Liver (tissue), 9 donors: Measurements from ENCODE around the gene DIAPH2. TPM values are rescaled to one million over a fixed set of nuclear protein-coding genes. Genes with fewer than 3 reads are reported as not detected.

ENCODE experiments used
- DNase-seq: peaks from one replicate; pipeline ENCODE4 v3.0.0-alpha.2; 2017; ENCODE audit warnings: low spot score
- H3K27ac ChIP-seq, 2 donors: one replicate each; pipeline ENCODE4 v1.7.0; 2013; ENCODE audit warnings: inconsistent platforms in 2 of 2, low read length in 2 of 2, control low read depth in 1 of 2, low read depth in 1 of 2, mild to moderate bottlenecking in 1 of 2
- H3K27me3 ChIP-seq, 4 donors: one replicate each; pipeline versions ENCODE4 v1.6.1 to v1.7.0; 2013; ENCODE audit warnings: low read length in 3 of 4, inconsistent platforms in 1 of 4, mild to moderate bottlenecking in 1 of 4, moderate library complexity in 1 of 4; ENCODE audit not compliant: control insufficient read depth in 4 of 4, insufficient read depth in 4 of 4
- H3K36me3 ChIP-seq, 4 donors: one replicate each; pipeline versions ENCODE4 v1.6.1 to v1.7.0; 2013; ENCODE audit warnings: low read length in 3 of 4, mild to moderate bottlenecking in 3 of 4, low read depth in 1 of 4, moderate library complexity in 1 of 4; ENCODE audit not compliant: control insufficient read depth in 4 of 4, insufficient read depth in 3 of 4
- H3K4me1 ChIP-seq, 4 donors: one replicate each; pipeline versions ENCODE4 v1.6.1 to v1.7.0; 2013; ENCODE audit warnings: low read length in 3 of 4, mild to moderate bottlenecking in 3 of 4, moderate library complexity in 1 of 4; ENCODE audit not compliant: control insufficient read depth in 4 of 4, insufficient read depth in 4 of 4
- H3K4me3 ChIP-seq, 3 donors: one replicate each; pipeline versions ENCODE4 v1.6.1 to v1.7.0; 2013; ENCODE audit warnings: low read length in 3 of 3, control low read depth in 1 of 3, low read depth in 1 of 3, mild to moderate bottlenecking in 1 of 3
- H3K9ac ChIP-seq, 2 donors: one replicate each; pipeline ENCODE4 v1.7.0; 2013; ENCODE audit warnings: low read length in 2 of 2, mild to moderate bottlenecking in 2 of 2, moderate library complexity in 2 of 2, control low read depth in 1 of 2, low read depth in 1 of 2
- H3K9me3 ChIP-seq, 4 donors: one replicate each; pipeline versions ENCODE4 v1.6.1 to v1.7.0; 2013; ENCODE audit warnings: low read length in 3 of 4; ENCODE audit not compliant: control insufficient read depth in 4 of 4
- ATF3 ChIP-seq: IDR thresholded peaks from 2 replicates; pipeline ENCODE4 v1.6.1; 2016; ENCODE audit warnings: antibody characterized with exemption
- CTCF ChIP-seq: fragments of 150-350 bp; IDR thresholded peaks from 2 replicates; pipeline ENCODE4 v1.5.1; 2017; ENCODE audit warnings: improper control_type of control experiment, low read depth, low read length; ENCODE audit not compliant: missing input control
- EGR1 ChIP-seq, 2 donors: IDR thresholded peaks; 2 replicates each; pipeline ENCODE4 v1.6.1; 2016 to 2018; ENCODE audit warnings: antibody characterized with exemption in 2 of 2, low read depth in 2 of 2
- FOXA1 ChIP-seq: IDR thresholded peaks from 2 replicates; pipeline ENCODE4 v1.6.1; 2016; ENCODE audit warnings: antibody characterized with exemption
- FOXA2 ChIP-seq: IDR thresholded peaks from 2 replicates; pipeline ENCODE4 v1.6.1; 2016; ENCODE audit warnings: antibody characterized with exemption
- GABPA ChIP-seq, 2 donors: IDR thresholded peaks in 1 of 2; conservative IDR thresholded peaks in 1 of 2; 2 replicates each; pipeline ENCODE4 v1.6.1; 2016; ENCODE audit warnings: antibody characterized with exemption in 2 of 2, mild to moderate bottlenecking in 1 of 2, moderate library complexity in 1 of 2
- HNF4A ChIP-seq, 2 donors: conservative IDR thresholded peaks; 2 replicates each; pipeline ENCODE4 v1.6.1; 2016; ENCODE audit warnings: antibody characterized with exemption in 2 of 2, mild to moderate bottlenecking in 2 of 2
- HNF4G ChIP-seq: IDR thresholded peaks from 2 replicates; pipeline ENCODE4 v1.6.1; 2016; ENCODE audit warnings: antibody characterized with exemption
- JUND ChIP-seq, 2 donors: IDR thresholded peaks; 2 replicates each; pipeline ENCODE4 v1.6.1; 2016; ENCODE audit warnings: antibody characterized with exemption in 2 of 2
- MAX ChIP-seq: IDR thresholded peaks from 2 replicates; pipeline ENCODE4 v1.6.1; 2016; ENCODE audit warnings: antibody characterized with exemption
- NR2F2 ChIP-seq: IDR thresholded peaks from 2 replicates; pipeline ENCODE4 v1.6.1; 2016; ENCODE audit warnings: antibody characterized with exemption
- RAD21 ChIP-seq, 2 donors: IDR thresholded peaks; 2 replicates each; pipeline ENCODE4 v1.6.1; 2016; ENCODE audit warnings: antibody characterized with exemption in 2 of 2, mild to moderate bottlenecking in 2 of 2
- REST ChIP-seq: IDR thresholded peaks from 2 replicates; pipeline ENCODE4 v1.6.1; 2016; ENCODE audit warnings: antibody characterized with exemption, mild to moderate bottlenecking
- RXRA ChIP-seq, 2 donors: IDR thresholded peaks; 2 replicates each; pipeline ENCODE4 v1.6.1; 2017 to 2018; ENCODE audit warnings: antibody characterized with exemption in 2 of 2, mild to moderate bottlenecking in 1 of 2
- SP1 ChIP-seq: IDR thresholded peaks from 2 replicates; pipeline ENCODE4 v1.6.1; 2018; ENCODE audit warnings: antibody characterized with exemption, mild to moderate bottlenecking
- TAF1 ChIP-seq: conservative IDR thresholded peaks from 2 replicates; pipeline ENCODE4 v1.6.1; 2016; ENCODE audit warnings: antibody characterized with exemption, mild to moderate bottlenecking
- YY1 ChIP-seq: IDR thresholded peaks from 2 replicates; pipeline ENCODE4 v1.6.1; 2016; ENCODE audit warnings: antibody characterized with exemption, mild to moderate bottlenecking
- ZBTB33 ChIP-seq: IDR thresholded peaks from 2 replicates; pipeline ENCODE4 v1.6.1; 2016; ENCODE audit warnings: antibody characterized with exemption
- WGBS: extraction: QIAGEN DNeasy Blood & Tissue Kit; methylation state at CpG from one replicate; pipeline ENCODE4 v1.1.7; 2013; 5-methylcytosine and 5-hydroxymethylcytosine counted together
- polyA plus RNA-seq, 2 donors: library from polyadenylated mRNA; stranded (reverse) in 1 of 2; unstranded in 1 of 2; fragments of 200-250 nt in 1 of 2; fragments of >200 nt in 1 of 2; fragmentation: Nextera tagmentation in 1 of 2; extraction: Ambion mirVana in 1 of 2; gene quantifications; one replicate each; pipeline versions ENCODE4 v1.2.1 to v1.2.3, GENCODE V29; 2013 to 2015
- total RNA-seq, 2 donors: library from RNA; depleted of rRNA; stranded (reverse); fragments of >200 nt; gene quantifications; one replicate each; pipeline ENCODE4 v1.2.3, GENCODE V29; 2014
- donor health status: healthy.
- donor health status: healthy.
- donor health status: healthy.
- donor health status: healthy.
- donor health status: healthy.

Gene DIAPH2
- total and polyA plus RNA-seq, 4 donors, result 2.7 to 16.6 (median 5.3) TPM

GRCh38 chrX:96688789-96689188 lies 4.1 kb downstream of the DIAPH2 start:
- no peaks in the 10 kb centered on the region for H3K27me3 ChIP-seq
- no peak for DNase-seq
- H3K36me3 ChIP-seq, result no peaks in the 10 kb centered on the region
- no peak overlapping the region for H3K9ac ChIP-seq
- no peak overlapping the region for H3K4me3 ChIP-seq
- no peak overlapping the region for H3K27ac ChIP-seq
- WGBS, result 93% methylated on average over 4 of the region's 4 CpGs
- no peaks in the 10 kb centered on the region for H3K9me3 ChIP-seq
- TF ChIP-seq RXRA (IDR thresholded peaks at IDR 0.05), result no peak
- TF ChIP-seq HNF4A (conservative IDR thresholded peaks at IDR 0.05), result no peak
- TF ChIP-seq SP1, result no peak
- no peak for TF ChIP-seq REST
- TF ChIP-seq CTCF, result no peak
- no peak for TF ChIP-seq ZBTB33
- TF ChIP-seq RAD21 (IDR thresholded peaks at IDR 0.05), result no peak
- no peak for TF ChIP-seq TAF1
- TF ChIP-seq MAX, result no peak
- peaks cover 5 to 24% (median 21%) of the 10 kb centered on the region in 4 donors for H3K4me1 ChIP-seq

- H3K4me1 ChIP-seq, result peaks cover 5 to 21% (median 16%) of the 10 kb centered on the region in 4 donors
- no peaks in the 10 kb centered on the region for H3K36me3 ChIP-seq
- H3K4me3 ChIP-seq, result no peak overlapping the region
- no peak overlapping the region for H3K9ac ChIP-seq
- H3K9me3 ChIP-seq, result no peaks in the 10 kb centered on the region
- WGBS, result 81% methylated on average over 2 of the region's 2 CpGs
- H3K27ac ChIP-seq, result no peak overlapping the region
- DNase-seq, result no peak
- TF ChIP-seq HNF4G (no peak), ZBTB33 (no peak), YY1 (no peak), EGR1 (IDR thresholded peaks at IDR 0.05; ENCODE audit: low read depth in 2 of 2) (no peak), FOXA1 (no peak), MAX (no peak), TAF1 (no peak), JUND (IDR thresholded peaks at IDR 0.05) (no peak), RAD21 (IDR thresholded peaks at IDR 0.05) (no peak), ATF3 (no peak), CTCF (no peak), SP1 (no peak), GABPA (IDR thresholded peaks at IDR 0.05 in 1 of 2, conservative IDR thresholded peaks at IDR 0.05 in 1 of 2) (no peak), FOXA2 (no peak), HNF4A (conservative IDR thresholded peaks at IDR 0.05) (no peak), NR2F2 (no peak)
- no peaks in the 10 kb centered on the region for H3K27me3 ChIP-seq
Measured at GRCh38 chrX:96689991-96690390, 5.3 kb downstream of the DIAPH2 start.
